Spinal cord (tissue), 10 donors: Measurements from ENCODE around the gene GPHB5. TPM values are rescaled to one million over a fixed set of nuclear protein-coding genes. Genes with fewer than 3 reads are reported as not detected.

Experiments
- DNase-seq, 6 donors: peaks; one replicate each; pipeline versions ENCODE4 v3.0.0 to v3.0.0-alpha.2; 2013 to 2015; ENCODE audit warnings: low spot score in 6 of 6, low read depth in 4 of 6
- H3K27ac ChIP-seq: one replicate; pipeline ENCODE4 v1.5.1; 2013; ENCODE audit warnings: low read depth, low read length, control low read depth
- H3K27me3 ChIP-seq: one replicate; pipeline ENCODE4 v1.6.1; 2013; ENCODE audit warnings: low read length; ENCODE audit not compliant: control insufficient read depth, insufficient read depth
- H3K36me3 ChIP-seq: one replicate; pipeline ENCODE4 v1.6.1; 2013; ENCODE audit warnings: low read length; ENCODE audit not compliant: control insufficient read depth, insufficient read depth
- H3K4me1 ChIP-seq: one replicate; pipeline ENCODE4 v1.6.1; 2013; ENCODE audit warnings: low read length; ENCODE audit not compliant: control insufficient read depth, insufficient read depth
- H3K4me3 ChIP-seq: one replicate; pipeline ENCODE4 v1.5.1; 2013; ENCODE audit warnings: low read depth, low read length, control low read depth
- H3K9me3 ChIP-seq: one replicate; pipeline ENCODE4 v1.6.1; 2013; ENCODE audit warnings: low read length; ENCODE audit not compliant: control insufficient read depth, insufficient read depth
- WGBS: methylation state at CpG from one replicate; pipeline ENCODE4 v1.1.5; 2013; ENCODE audit warnings: missing lambda C conversion rate; ENCODE audit not compliant: insufficient coverage; 5-methylcytosine and 5-hydroxymethylcytosine counted together
- polyA plus RNA-seq, 2 donors: library from polyadenylated mRNA; unstranded; fragments of 120-200 nt; gene quantifications; one replicate each; pipeline ENCODE4 v1.2.1, GENCODE V29; 2013; ENCODE audit not compliant: insufficient read length in 2 of 2
- total RNA-seq, 2 donors: library from RNA; depleted of rRNA in 1 of 2; stranded (reverse); fragments of 120-200 nt in 1 of 2; fragments of >200 nt in 1 of 2; gene quantifications; one replicate each; pipeline versions ENCODE4 v1.2.3 to v1.2.4, GENCODE V29; 2013 to 2014
- donor health status: healthy.

Gene GPHB5
- total and polyA plus RNA-seq, 4 donors, result not detected

DNA sequence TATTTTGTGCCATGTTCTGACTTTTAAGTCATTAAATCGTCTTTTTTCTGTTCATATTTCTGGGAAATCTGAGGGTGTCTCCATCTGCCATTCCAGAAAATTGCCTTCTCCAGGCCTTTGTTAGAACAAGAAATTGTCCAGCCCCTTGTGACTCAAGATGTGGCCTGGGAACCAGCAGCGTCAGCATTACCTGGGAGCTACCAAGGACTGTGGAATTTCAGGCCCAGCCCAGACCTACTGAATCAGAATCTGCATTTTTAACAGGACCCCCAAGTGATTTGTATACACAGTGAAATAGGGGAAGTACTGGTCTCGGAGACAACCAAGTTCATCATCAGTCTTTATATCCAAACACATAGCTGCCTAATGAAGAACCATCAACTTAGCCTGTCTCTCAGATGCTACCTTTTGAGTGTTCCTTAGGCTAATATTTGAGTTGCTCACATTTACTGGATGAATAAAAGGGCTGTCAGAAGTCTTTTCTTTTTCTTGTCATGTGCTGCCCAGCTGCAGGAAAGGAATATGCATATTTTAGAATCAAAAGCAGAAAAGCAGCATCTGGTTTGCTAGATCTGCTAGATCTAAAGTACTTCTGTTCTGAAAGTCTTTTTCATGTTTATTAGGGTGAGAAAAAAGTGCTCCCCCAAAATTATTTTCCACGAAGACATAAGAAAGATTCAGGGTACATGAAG lies 21.2 kb downstream of the GPHB5 start:
- H3K27ac ChIP-seq, result no peak overlapping the region
- 79% methylated on average over 2 of the region's 4 CpGs for WGBS
- no peak for DNase-seq

DNA sequence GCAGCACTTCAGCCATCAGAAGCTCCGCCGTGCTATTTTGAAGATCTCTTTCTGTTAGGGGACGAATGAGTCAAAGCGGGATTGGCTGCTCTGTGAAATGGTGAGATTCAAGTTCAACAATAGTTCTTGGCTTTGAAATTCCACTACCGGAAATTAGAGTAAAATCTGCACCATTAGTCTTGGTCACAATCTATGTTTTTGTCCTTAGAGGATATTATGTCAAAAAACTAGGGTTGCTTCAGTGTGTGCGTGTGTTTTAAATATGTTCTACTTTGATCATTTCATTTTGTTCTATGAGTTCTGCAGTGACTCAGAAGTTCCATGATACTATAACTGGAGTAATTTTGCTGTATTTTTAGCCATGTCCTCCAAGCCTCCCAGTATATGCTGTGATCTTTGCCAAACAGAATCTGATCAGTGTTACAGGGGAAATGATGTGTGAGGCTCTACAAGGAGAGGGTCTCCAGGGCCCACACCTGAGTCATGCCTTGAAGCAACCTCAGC lies 22.6 kb downstream of the GPHB5 start:
- Histone ChIP-seq H3K4me1 (peaks cover 8% of the 10 kb centered on the region), H3K4me3 (no peak overlapping the region), H3K36me3 (no peaks in the 10 kb centered on the region), H3K27ac (peak overlapping the region; percentile 85), H3K9me3 (no peaks in the 10 kb centered on the region), H3K27me3 (no peaks in the 10 kb centered on the region)
- 100% methylated on average over 1 of the region's 6 CpGs for WGBS
- no peak for DNase-seq

More for the DNA sequence above, 21.2 kb downstream of the GPHB5 start:
- Histone ChIP-seq H3K36me3 (no peaks in the 10 kb centered on the region), H3K27me3 (no peaks in the 10 kb centered on the region), H3K4me3 (no peak overlapping the region), H3K4me1 (peaks cover 15% of the 10 kb centered on the region), H3K9me3 (no peaks in the 10 kb centered on the region)

DNA sequence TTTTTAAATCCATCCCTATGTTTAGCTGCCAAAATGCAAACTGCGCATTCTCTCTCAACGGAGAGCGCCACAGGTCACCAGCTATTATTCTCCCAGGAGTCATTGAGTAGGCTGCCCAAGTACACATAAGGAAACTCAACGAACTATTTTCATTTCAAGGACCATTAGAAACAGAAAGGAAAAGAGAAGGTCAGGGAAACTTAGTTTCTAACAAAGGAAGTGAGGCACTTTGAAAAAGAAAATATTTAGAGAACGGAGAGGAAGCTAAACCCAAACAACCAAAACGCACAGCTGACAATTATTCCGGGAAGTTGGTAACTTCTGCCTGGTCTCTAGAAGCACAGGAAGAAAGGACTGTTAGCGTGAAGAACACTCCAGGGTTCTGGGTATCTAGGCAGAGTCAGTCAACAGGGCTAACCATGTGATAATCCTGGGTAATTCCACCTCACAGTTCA lies 23.5 kb downstream of the GPHB5 start:
- Histone ChIP-seq H3K9me3 (no peaks in the 10 kb centered on the region), H3K27me3 (no peaks in the 10 kb centered on the region), H3K4me3 (peak overlapping the region; percentile 14), H3K27ac (peak overlapping the region; percentile 85), H3K36me3 (peaks cover 3% of the 10 kb centered on the region), H3K4me1 (peaks cover 8% of the 10 kb centered on the region)
- WGBS, result 75% methylated on average over 2 of the region's 8 CpGs
- peak in 2 of 6 donors; percentile 47 to 55 for DNase-seq

DNA sequence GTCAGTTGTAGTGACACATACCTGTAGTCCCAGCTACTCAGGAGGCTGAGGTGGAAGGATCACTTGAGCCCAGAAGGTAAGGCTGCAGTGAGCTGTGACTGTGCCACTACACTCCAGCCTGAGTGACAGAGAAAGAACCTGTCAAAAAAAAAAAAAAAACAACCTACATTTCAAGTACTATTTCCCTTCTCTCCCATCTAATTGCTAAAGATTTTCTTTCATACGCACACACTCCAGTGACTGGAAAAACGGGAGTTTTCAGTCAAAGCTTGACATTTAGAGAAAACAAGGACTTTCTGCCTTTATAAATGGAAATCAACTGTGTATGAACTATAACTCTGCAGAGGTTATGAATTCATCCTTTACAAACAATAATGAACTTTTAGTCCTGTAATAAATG lies 25.9 kb downstream of the GPHB5 start:
- Histone ChIP-seq H3K4me1 (no peaks in the 10 kb centered on the region), H3K4me3 (no peak overlapping the region), H3K27ac (no peak overlapping the region), H3K36me3 (peaks cover 6% of the 10 kb centered on the region), H3K9me3 (no peaks in the 10 kb centered on the region), H3K27me3 (no peaks in the 10 kb centered on the region)
- no CpG with 5 or more reads among the region's 2 CpGs for WGBS
- no peak for DNase-seq

DNA sequence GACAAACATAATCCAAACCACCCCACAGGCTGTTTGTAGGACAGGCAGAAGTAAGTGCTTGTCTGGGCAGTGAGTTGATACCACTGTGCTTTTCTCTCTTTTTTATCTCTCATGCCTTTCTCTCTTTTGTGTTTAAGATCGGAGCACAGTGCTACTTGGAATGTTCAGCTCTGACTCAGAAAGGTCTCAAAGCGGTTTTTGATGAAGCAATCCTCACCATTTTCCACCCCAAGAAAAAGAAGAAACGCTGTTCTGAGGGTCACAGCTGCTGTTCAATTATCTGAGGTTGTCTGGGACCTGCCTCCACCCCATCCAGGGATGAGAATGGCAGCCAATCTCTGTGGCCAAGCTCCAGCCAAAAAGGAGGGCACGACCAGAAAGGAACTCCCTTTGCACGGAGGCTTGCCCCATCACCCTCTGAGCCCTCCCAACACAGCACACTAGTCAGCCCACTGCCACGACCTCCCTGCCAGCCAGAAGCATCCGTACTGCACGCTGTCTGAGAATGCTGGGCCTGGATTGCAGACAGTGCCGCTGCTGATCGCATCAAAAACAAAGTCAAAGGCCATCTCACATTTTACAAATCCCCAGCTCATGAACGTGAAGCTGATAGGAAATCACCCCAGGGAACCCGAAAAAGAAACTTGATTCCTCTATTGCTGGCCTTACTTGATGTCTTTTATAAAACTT lies 27.8 kb downstream of the GPHB5 start:
- Histone ChIP-seq H3K4me1 (no peaks in the 10 kb centered on the region), H3K36me3 (peaks cover 6% of the 10 kb centered on the region), H3K27me3 (no peaks in the 10 kb centered on the region), H3K4me3 (no peak overlapping the region), H3K27ac (no peak overlapping the region), H3K9me3 (no peaks in the 10 kb centered on the region)
- DNase-seq, result no peak
- WGBS, result 72% methylated on average over 8 of the region's 12 CpGs

DNA sequence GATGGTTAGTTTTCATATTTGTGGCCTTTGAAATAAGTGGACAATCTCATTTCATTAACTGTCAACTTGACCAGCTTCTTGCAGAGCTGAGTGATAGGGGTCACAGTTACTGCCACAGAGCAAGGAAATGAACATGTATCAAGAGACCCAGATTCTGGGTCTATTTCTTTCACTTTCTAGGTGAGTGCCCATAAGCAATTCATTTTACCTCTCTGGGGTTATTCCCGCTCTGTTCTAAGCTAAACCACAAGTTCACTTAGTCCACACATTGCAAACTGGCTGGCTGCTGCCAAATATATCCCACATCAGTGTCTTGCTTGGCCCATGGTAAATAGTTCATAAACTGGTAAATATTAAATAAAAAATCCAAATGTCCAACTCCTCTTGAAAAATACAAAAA lies 29.9 kb downstream of the GPHB5 start:
- Histone ChIP-seq H3K9me3 (no peaks in the 10 kb centered on the region), H3K27ac (no peak overlapping the region), H3K27me3 (no peaks in the 10 kb centered on the region), H3K4me1 (no peaks in the 10 kb centered on the region), H3K4me3 (no peak overlapping the region), H3K36me3 (peaks cover 6% of the 10 kb centered on the region)
- DNase-seq, result no peak
- no CpG with 5 or more reads among the region's 1 CpG for WGBS

DNA sequence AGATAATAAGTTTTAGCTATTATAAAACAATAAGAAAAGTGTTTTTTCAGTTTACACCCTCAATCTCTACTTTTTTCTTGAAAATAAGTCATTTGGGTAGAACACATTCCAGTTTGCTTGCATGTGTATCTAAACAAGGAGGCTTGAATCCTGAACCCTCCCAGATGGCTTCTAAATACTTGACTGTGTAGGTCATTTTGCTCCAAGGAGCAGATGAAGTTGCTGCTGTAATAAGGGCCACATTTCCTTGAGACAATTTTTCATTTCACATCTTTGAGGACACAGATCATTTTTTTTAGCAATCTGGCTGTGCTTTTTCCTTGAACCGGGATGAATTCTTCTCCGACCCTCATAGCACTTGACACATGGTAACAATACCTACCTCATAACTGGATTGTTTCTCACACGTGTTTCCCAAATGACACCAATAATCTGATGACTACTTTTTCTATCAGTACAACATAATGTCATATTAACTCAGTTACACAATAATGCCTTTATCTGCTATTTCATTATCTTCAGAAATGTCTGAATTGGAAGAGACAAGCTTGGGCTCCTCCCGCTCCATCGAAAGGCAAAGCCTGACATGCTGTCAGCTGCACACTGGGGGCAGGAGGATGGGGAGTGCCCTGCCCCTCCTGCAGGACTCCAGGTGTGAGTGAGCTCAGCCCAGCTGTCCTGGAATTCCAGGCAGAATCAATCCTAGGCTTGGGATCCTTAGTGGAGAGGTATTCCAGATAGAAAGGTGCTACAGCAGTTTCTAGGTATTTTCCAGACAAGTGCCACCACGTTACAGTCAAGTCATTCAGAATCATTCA lies 30.9 kb downstream of the GPHB5 start:
- WGBS, result 88% methylated on average over 6 of the region's 6 CpGs
- Histone ChIP-seq H3K27ac (no peak overlapping the region), H3K36me3 (peaks cover 6% of the 10 kb centered on the region), H3K9me3 (no peaks in the 10 kb centered on the region), H3K4me1 (no peaks in the 10 kb centered on the region), H3K27me3 (no peaks in the 10 kb centered on the region), H3K4me3 (no peak overlapping the region)
- DNase-seq, result no peak

DNA sequence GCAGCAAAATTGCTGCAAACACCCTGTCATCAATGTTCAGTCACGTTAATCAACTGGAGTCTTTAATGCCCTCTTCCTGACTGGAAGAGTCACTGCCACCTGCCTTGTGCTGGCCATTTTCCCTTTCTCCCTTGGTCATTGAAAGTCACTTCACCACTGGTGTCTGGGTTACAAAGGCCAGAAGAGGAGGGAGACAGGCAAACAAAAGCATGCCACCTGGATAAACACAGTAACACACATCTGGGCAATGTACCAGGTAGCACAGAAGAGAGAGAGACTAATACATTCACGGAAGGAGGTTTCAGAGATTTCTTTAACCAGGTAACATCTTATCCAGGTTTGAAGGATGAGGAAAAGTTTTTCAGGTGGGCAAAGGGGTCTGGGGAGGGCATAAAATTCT lies 32.7 kb downstream of the GPHB5 start:
- Histone ChIP-seq H3K9me3 (no peaks in the 10 kb centered on the region), H3K36me3 (peaks cover 6% of the 10 kb centered on the region), H3K27ac (no peak overlapping the region), H3K27me3 (no peaks in the 10 kb centered on the region), H3K4me3 (no peak overlapping the region), H3K4me1 (no peaks in the 10 kb centered on the region)
- WGBS, result 67% methylated on average over 2 of the region's 2 CpGs
- DNase-seq, result no peak

DNA sequence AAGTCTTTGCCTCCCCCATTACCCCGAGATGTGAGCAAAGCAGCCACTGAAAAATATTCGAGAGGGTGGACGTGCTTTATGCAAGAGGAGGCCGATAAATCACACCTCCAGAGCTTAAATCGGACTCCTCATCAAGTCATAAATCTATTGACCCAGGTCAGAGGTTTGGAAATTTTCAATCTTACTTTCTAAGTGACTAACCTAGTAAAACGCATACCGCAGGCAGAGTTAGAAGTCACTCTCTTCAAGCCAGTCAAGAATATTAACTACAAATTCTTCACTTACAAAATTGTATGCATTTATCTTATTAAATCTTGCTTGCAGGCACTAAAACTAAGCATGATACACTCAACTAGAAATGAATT lies 34.9 kb downstream of the GPHB5 start:
- no peak for DNase-seq
- peaks cover 3% of the 10 kb centered on the region for H3K36me3 ChIP-seq
- H3K27me3 ChIP-seq, result no peaks in the 10 kb centered on the region
- H3K27ac ChIP-seq, result no peak overlapping the region
- H3K4me3 ChIP-seq, result no peak overlapping the region
- WGBS, result 100% methylated on average over 2 of the region's 7 CpGs
- H3K4me1 ChIP-seq, result no peaks in the 10 kb centered on the region
- no peaks in the 10 kb centered on the region for H3K9me3 ChIP-seq
